Measurements from ENCODE around the gene CDH18. TPM values are rescaled to one million over a fixed set of nuclear protein-coding genes. Genes with fewer than 3 reads are reported as not detected.

The CDH18 gene
- total RNA-seq, 2 donors from 2014 or later: 0.78 to 2.0 TPM

GRCh38 chr5:19554524-19554923 is 433.5 kb downstream of the CDH18 start:
- H3K4me3 ChIP-seq: no peak overlapping the region
- intact Hi-C loops (cut with DNase I): no loop called here
- WGBS, 2 donors: 40 to 48% methylated on average over 1 of the region's 1 CpG
- no peaks in the 10 kb centered on the region for H3K36me3 ChIP-seq (replicated peaks in 1 of 2; ENCODE audit: insufficient read depth in 1 of 2, low read depth in 2 of 2)
- H3K27me3 ChIP-seq: no peaks in the 10 kb centered on the region
- no peak overlapping the region for H3K27ac ChIP-seq
- ATAC-seq (no peak), DNase-seq (no peak)
- TF ChIP-seq CTCF (IDR thresholded peaks at IDR 0.05) (no peak), POLR2A (IDR thresholded peaks at IDR 0.05) (no peak)
- H3K9me3 ChIP-seq: no peaks in the 10 kb centered on the region
- no peaks in the 10 kb centered on the region for H3K4me1 ChIP-seq

- no peak overlapping the region for H3K4me3 ChIP-seq
- no peak for ATAC-seq
- no peaks in the 10 kb centered on the region for H3K27me3 ChIP-seq
- no peak for DNase-seq
- H3K27ac ChIP-seq: no peak overlapping the region
- WGBS, 2 donors: 40 to 54% methylated on average over 3 of the region's 3 CpGs
- H3K36me3 ChIP-seq (replicated peaks in 1 of 2; ENCODE audit: insufficient read depth in 1 of 2, low read depth in 2 of 2): no peaks in the 10 kb centered on the region
- intact Hi-C loops (cut with DNase I): no loop called here
- H3K9me3 ChIP-seq: no peaks in the 10 kb centered on the region
- H3K4me1 ChIP-seq: no peaks in the 10 kb centered on the region
- TF ChIP-seq CTCF (IDR thresholded peaks at IDR 0.05): no peak
- TF ChIP-seq POLR2A (IDR thresholded peaks at IDR 0.05): no peak
These were observed 440.4 kb downstream of the CDH18 start for GRCh38 chr5:19547640-19548039.

GRCh38 chr5:19546521-19546920 is 441.5 kb downstream of the CDH18 start:
- H3K27ac ChIP-seq: no peak overlapping the region
- H3K4me1 ChIP-seq: no peaks in the 10 kb centered on the region
- intact Hi-C loops (cut with DNase I): no loop called here
- 31 to 32% methylated on average over 1 of the region's 1 CpG for WGBS, 2 donors
- DNase-seq: no peak
- no peaks in the 10 kb centered on the region for H3K27me3 ChIP-seq
- H3K4me3 ChIP-seq: no peak overlapping the region
- ATAC-seq: no peak
- H3K36me3 ChIP-seq (replicated peaks in 1 of 2; ENCODE audit: insufficient read depth in 1 of 2, low read depth in 2 of 2): no peaks in the 10 kb centered on the region
- H3K9me3 ChIP-seq: no peaks in the 10 kb centered on the region
- no peak for TF ChIP-seq POLR2A (IDR thresholded peaks at IDR 0.05)
- no peak for TF ChIP-seq CTCF (IDR thresholded peaks at IDR 0.05)

- no peaks in the 10 kb centered on the region for H3K36me3 ChIP-seq (replicated peaks in 1 of 2; ENCODE audit: insufficient read depth in 1 of 2, low read depth in 2 of 2)
- no peak overlapping the region for H3K4me3 ChIP-seq
- H3K4me1 ChIP-seq: no peaks in the 10 kb centered on the region
- TF ChIP-seq CTCF (IDR thresholded peaks at IDR 0.05): no peak
- TF ChIP-seq POLR2A (IDR thresholded peaks at IDR 0.05): no peak
- no peak overlapping the region for H3K27ac ChIP-seq
- no peak for ATAC-seq
- WGBS, 2 donors: 84 to 88% methylated on average over 2 of the region's 2 CpGs
- DNase-seq: no peak
- H3K9me3 ChIP-seq: no peaks in the 10 kb centered on the region
- H3K27me3 ChIP-seq: no peaks in the 10 kb centered on the region
- intact Hi-C loops (cut with DNase I): no loop called here
These were observed 449.4 kb downstream of the CDH18 start for GRCh38 chr5:19538607-19539006.

GRCh38 chr5:19536387-19536786 is 451.6 kb downstream of the CDH18 start:
- no peak overlapping the region for H3K27ac ChIP-seq
- intact Hi-C loops (cut with DNase I): no loop called here
- H3K36me3 ChIP-seq (replicated peaks in 1 of 2; ENCODE audit: insufficient read depth in 1 of 2, low read depth in 2 of 2): no peaks in the 10 kb centered on the region
- no peak for ATAC-seq
- H3K9me3 ChIP-seq: no peaks in the 10 kb centered on the region
- H3K4me3 ChIP-seq: no peak overlapping the region
- TF ChIP-seq POLR2A (IDR thresholded peaks at IDR 0.05) (no peak), CTCF (IDR thresholded peaks at IDR 0.05) (no peak)
- peaks cover 5% of the 10 kb centered on the region for H3K4me1 ChIP-seq
- no peaks in the 10 kb centered on the region for H3K27me3 ChIP-seq
- 80 to 81% methylated on average over 4 of the region's 4 CpGs for WGBS, 2 donors
- DNase-seq: no peak

Data from body of pancreas (tissue), 4 donors.